Measurements from ENCODE around the gene P4HA2.

DNA sequence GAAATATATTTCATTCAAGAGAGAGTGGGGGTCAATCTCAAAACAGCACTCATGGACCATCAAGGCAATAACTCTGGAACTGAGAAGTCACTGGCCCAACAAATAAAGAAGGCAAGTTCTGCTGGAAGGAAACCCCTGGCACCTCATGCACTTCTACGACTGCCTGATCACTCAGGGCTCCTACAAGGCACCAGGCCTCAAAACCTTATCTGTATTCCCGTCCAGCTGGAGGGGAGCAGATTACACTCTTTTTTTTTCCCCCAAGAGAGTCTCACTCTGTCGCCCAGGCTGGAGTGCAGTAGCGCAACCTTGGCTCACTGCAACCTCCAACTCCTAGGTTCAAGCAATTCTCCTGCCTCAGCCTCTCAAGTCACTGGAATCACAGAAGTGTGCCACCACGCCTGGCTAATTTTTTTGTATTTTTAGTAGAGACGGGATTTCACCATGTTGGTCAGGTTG lies 49.9 kb downstream of the P4HA2 start:
- TF ChIP-seq, protein P1, sequence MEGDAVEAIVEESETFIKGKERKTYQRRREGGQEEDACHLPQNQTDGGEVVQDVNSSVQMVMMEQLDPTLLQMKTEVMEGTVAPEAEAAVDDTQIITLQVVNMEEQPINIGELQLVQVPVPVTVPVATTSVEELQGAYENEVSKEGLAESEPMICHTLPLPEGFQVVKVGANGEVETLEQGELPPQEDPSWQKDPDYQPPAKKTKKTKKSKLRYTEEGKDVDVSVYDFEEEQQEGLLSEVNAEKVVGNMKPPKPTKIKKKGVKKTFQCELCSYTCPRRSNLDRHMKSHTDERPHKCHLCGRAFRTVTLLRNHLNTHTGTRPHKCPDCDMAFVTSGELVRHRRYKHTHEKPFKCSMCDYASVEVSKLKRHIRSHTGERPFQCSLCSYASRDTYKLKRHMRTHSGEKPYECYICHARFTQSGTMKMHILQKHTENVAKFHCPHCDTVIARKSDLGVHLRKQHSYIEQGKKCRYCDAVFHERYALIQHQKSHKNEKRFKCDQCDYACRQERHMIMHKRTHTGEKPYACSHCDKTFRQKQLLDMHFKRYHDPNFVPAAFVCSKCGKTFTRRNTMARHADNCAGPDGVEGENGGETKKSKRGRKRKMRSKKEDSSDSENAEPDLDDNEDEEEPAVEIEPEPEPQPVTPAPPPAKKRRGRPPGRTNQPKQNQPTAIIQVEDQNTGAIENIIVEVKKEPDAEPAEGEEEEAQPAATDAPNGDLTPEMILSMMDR (conservative IDR thresholded peaks at IDR 0.05), result no peak
- TF ChIP-seq ZFX (IDR thresholded peaks at IDR 0.05), result no peak

Data from C4-2B (cell line).